H1 (cell line): Measurements from ENCODE around the gene PARP15. TPM values are rescaled to one million over a fixed set of nuclear protein-coding genes. Genes with fewer than 3 reads are reported as not detected.

Experiments used
- CTCF ChIA-PET: fragments of 300-600 bp; sonication (Branson Sonifier 250); formaldehyde crosslinking; loops from one replicate; lab custom pipeline; 2021; ENCODE audit not compliant: partially characterized antibody; lab: Charles Lee
- POLR2A ChIA-PET: fragments of 300-600 bp; sonication (Branson Sonifier 250); formaldehyde crosslinking; loops from one replicate; lab custom pipeline; 2021; ENCODE audit warnings: inconsistent platforms; ENCODE audit not compliant: partially characterized antibody; lab: Charles Lee
- DNase-seq, 2 experiments: peaks; one replicate each; pipeline versions ENCODE4 v3.0.0 to v3.0.0-alpha.2; 2010 to 2022; ENCODE audit warnings: low spot score in 2 of 2, low read depth in 1 of 2, mixed read lengths in 1 of 2
- FAIRE-seq: peaks from 2 replicates; lab custom pipeline; 2011; peaks lifted over from hg19 to GRCh38; lab: Jason Lieb, UNC
- H2AFZ ChIP-seq: 2 replicates; pipeline ENCODE4 v1.8.1; 2012; ENCODE audit warnings: low read length, inconsistent platforms
- H2AK5ac ChIP-seq: 2 replicates; pipeline ENCODE4 v1.6.1; 2013; ENCODE audit warnings: low read depth, low read length
- H2BK120ac ChIP-seq: replicated peaks from 2 replicates; pipeline ENCODE3; 2013; ENCODE audit warnings: low read depth, low read length, inconsistent platforms
- H2BK12ac ChIP-seq: 2 replicates; pipeline ENCODE4 v1.6.1; 2013; ENCODE audit warnings: low read depth, low read length
- H2BK15ac ChIP-seq: 2 replicates; pipeline ENCODE4 v1.6.1; 2013; ENCODE audit warnings: low read length
- H2BK20ac ChIP-seq: 2 replicates; pipeline ENCODE4 v1.6.1; 2013; ENCODE audit warnings: low read length
- H2BK5ac ChIP-seq: 2 replicates; pipeline ENCODE4 v1.6.1; 2013; ENCODE audit warnings: low read depth, low read length
- H3K14ac ChIP-seq: 2 replicates; pipeline ENCODE4 v1.6.1; 2013; ENCODE audit warnings: inconsistent platforms; ENCODE audit not compliant: insufficient read length
- H3K18ac ChIP-seq: 2 replicates; pipeline ENCODE4 v1.6.1; 2013; ENCODE audit warnings: low read length; ENCODE audit errors: extremely low read depth
- H3K23ac ChIP-seq: 2 replicates; pipeline ENCODE4 v1.6.1; 2013; ENCODE audit warnings: inconsistent platforms; ENCODE audit not compliant: insufficient read length
- H3K23me2 ChIP-seq: 2 replicates; pipeline ENCODE4 v1.6.1; 2013; ENCODE audit warnings: low read depth, low read length
- H3K27ac ChIP-seq: 2 replicates; pipeline ENCODE4 v1.6.1; 2011; ENCODE audit warnings: low read depth, low read length, inconsistent platforms
- H3K27me3 ChIP-seq, 4 experiments: replicated peaks in 1 of 4; 1 replicate in 1 of 4; 2 replicates in 3 of 4; pipeline versions ENCODE4 v1.6.1 to v1.8.1; 2011 to 2013; ENCODE audit warnings: low read length in 3 of 4, mild to moderate bottlenecking in 3 of 4, inconsistent platforms in 2 of 4, mixed read lengths in 2 of 4, moderate library complexity in 1 of 4; ENCODE audit not compliant: control insufficient read depth in 3 of 4, insufficient read depth in 3 of 4; ENCODE audit errors: extremely low read depth in 1 of 4
- H3K36me3 ChIP-seq, 4 experiments: 2 replicates each; pipeline versions ENCODE4 v1.6.1 to v1.8.1; 2011 to 2013; ENCODE audit warnings: mild to moderate bottlenecking in 4 of 4, low read length in 3 of 4, moderate library complexity in 2 of 4, control low read depth in 1 of 4, inconsistent platforms in 1 of 4; ENCODE audit not compliant: insufficient read depth in 4 of 4, control insufficient read depth in 2 of 4
- H3K4ac ChIP-seq: replicated peaks from 2 replicates; pipeline ENCODE3; 2013; ENCODE audit warnings: low read length, low read depth, mixed read lengths, inconsistent platforms; ENCODE audit not compliant: insufficient read length
- H3K4me1 ChIP-seq, 4 experiments: replicated peaks in 1 of 4; 1 replicate in 1 of 4; 2 replicates in 3 of 4; pipeline versions ENCODE4 v1.6.1 to v1.8.1; 2011 to 2013; ENCODE audit warnings: low read length in 3 of 4, inconsistent platforms in 2 of 4, mixed read lengths in 1 of 4; ENCODE audit not compliant: insufficient read depth in 4 of 4, control insufficient read depth in 3 of 4
- H3K4me2 ChIP-seq, 2 experiments: 2 replicates each; pipeline versions ENCODE4 v1.6.1 to v1.8.1; 2011 to 2013; ENCODE audit warnings: low read depth in 2 of 2, low read length in 2 of 2, control low read depth in 1 of 2, inconsistent platforms in 1 of 2, mild to moderate bottlenecking in 1 of 2; ENCODE audit not compliant: insufficient read depth in 1 of 2
- H3K4me3 ChIP-seq, 4 experiments: fragments of 200-600, 300-600 bp in 1 of 4; sonication (generic), shearing (Covaris generic), sonication (Bioruptor Twin) in 1 of 4; 2 replicates each; pipeline versions ENCODE4 v1.5.1 to v1.8.1; 2011 to 2016; ENCODE audit warnings: low read length in 4 of 4, low read depth in 3 of 4, control low read depth in 2 of 4, inconsistent platforms in 2 of 4, mild to moderate bottlenecking in 2 of 4, mixed read lengths in 1 of 4, moderate library complexity in 1 of 4; ENCODE audit not compliant: insufficient read depth in 2 of 4; ENCODE audit errors: extremely low read depth in 1 of 4
- H3K56ac ChIP-seq: replicated peaks from 2 replicates; pipeline ENCODE3; 2013; ENCODE audit warnings: low read depth, mild to moderate bottlenecking, mixed read lengths, low read length, inconsistent platforms; ENCODE audit not compliant: insufficient read length
- H3K79me1 ChIP-seq: 2 replicates; pipeline ENCODE4 v1.6.1; 2013; ENCODE audit warnings: low read depth, low read length, control low read depth
- H3K79me2 ChIP-seq, 2 experiments: 2 replicates each; pipeline versions ENCODE4 v1.6.1 to v1.8.1; 2012 to 2013; ENCODE audit warnings: low read length in 2 of 2, mild to moderate bottlenecking in 2 of 2, inconsistent platforms in 1 of 2; ENCODE audit not compliant: insufficient read depth in 2 of 2, control insufficient read depth in 1 of 2
- H3K9ac ChIP-seq, 4 experiments: replicated peaks in 1 of 4; 1 replicate in 1 of 4; 2 replicates in 3 of 4; pipeline versions ENCODE4 v1.6.1 to v1.8.1; 2011 to 2013; ENCODE audit warnings: low read depth in 3 of 4, low read length in 3 of 4, control low read depth in 2 of 4, mild to moderate bottlenecking in 2 of 4, moderate library complexity in 2 of 4, inconsistent platforms in 1 of 4; ENCODE audit errors: extremely low read depth in 1 of 4
- H3K9me3 ChIP-seq, 2 experiments: 2 replicates each; pipeline versions ENCODE4 v1.6.1 to v1.8.1; 2012 to 2013; ENCODE audit warnings: mild to moderate bottlenecking in 2 of 2, moderate library complexity in 2 of 2, control low read depth in 1 of 2, inconsistent platforms in 1 of 2, low read depth in 1 of 2, low read length in 1 of 2, mixed read lengths in 1 of 2; ENCODE audit not compliant: insufficient read depth in 2 of 2
- H4K20me1 ChIP-seq, 2 experiments: replicated peaks in 1 of 2; 2 replicates each; pipeline versions ENCODE3 to v1.8.1; 2011 to 2013; ENCODE audit warnings: inconsistent platforms in 2 of 2, low read length in 2 of 2, mild to moderate bottlenecking in 1 of 2; ENCODE audit not compliant: insufficient read depth in 2 of 2, control insufficient read depth in 1 of 2
- H4K5ac ChIP-seq: 2 replicates; pipeline ENCODE4 v1.6.1; 2013; ENCODE audit warnings: low read length, low read depth, mixed read lengths, inconsistent platforms; ENCODE audit not compliant: insufficient read length
- H4K8ac ChIP-seq: 2 replicates; pipeline ENCODE4 v1.8.0; 2013; ENCODE audit warnings: mild to moderate bottlenecking, moderate library complexity, low read length, inconsistent platforms; ENCODE audit not compliant: insufficient read depth; ENCODE audit errors: extremely low read depth
- H4K91ac ChIP-seq: replicated peaks from 2 replicates; pipeline ENCODE3; 2013; ENCODE audit warnings: low read length, mixed read lengths, inconsistent platforms; ENCODE audit not compliant: insufficient read length
- EGR1 ChIP-seq: IDR thresholded peaks from 2 replicates; pipeline ENCODE4 v1.6.1; 2011; ENCODE audit warnings: low read depth, low read length, borderline replicate concordance
- KDM1A ChIP-seq: fragments of 200-600, 300-600 bp; sonication (generic); IDR thresholded peaks from 2 replicates; pipeline ENCODE4 v1.7.1; 2016; ENCODE audit warnings: mild to moderate bottlenecking, low read length, borderline replicate concordance
- SRF ChIP-seq: IDR thresholded peaks from 2 replicates; pipeline ENCODE4 v1.6.1; 2011; ENCODE audit warnings: mild to moderate bottlenecking, low read depth, low read length, moderate library complexity
- WGBS, 2 experiments: shearing (Covaris generic) in 1 of 2; methylation state at CpG; one replicate each; pipeline versions ENCODE4 v1.1.6 to v1.1.7; 2013 to 2015; ENCODE audit warnings: low lambda C conversion rate in 2 of 2, mixed read lengths in 2 of 2, inconsistent platforms in 1 of 2, low coverage in 1 of 2, missing lambda C conversion rate in 1 of 2; ENCODE audit not compliant: insufficient replicate concordance in 2 of 2, insufficient coverage in 1 of 2, insufficient read length in 1 of 2; ENCODE audit errors: extremely low coverage in 1 of 2, missing lambda C conversion rate in 1 of 2; 5-methylcytosine and 5-hydroxymethylcytosine counted together
- polyA plus RNA-seq, 7 experiments: library from polyadenylated mRNA; depleted of rRNA in 3 of 7; stranded (reverse) in 5 of 7; unstranded in 2 of 7; fragments of >200 nt in 5 of 7; fragments of 200-250 nt in 2 of 7; gene quantifications; 1 replicate in 5 of 7; 2 replicates in 1 of 7; 4 replicates in 1 of 7; pipeline versions ENCODE4 v1.2.1 to v1.2.3, GENCODE V29; 2011 to 2013; ENCODE audit warnings: missing spikeins in 2 of 7, mixed read lengths in 2 of 7
- total RNA-seq: library from RNA; stranded (reverse); fragmentation: NEBNext Ultra II Directional; extraction: Animal tissue kit (Norgen Biotek cat#: 25700); gene quantifications from 2 replicates; pipeline ENCODE4 v1.2.1, GENCODE V29; 2021

PARP15 gene
- total and polyA plus RNA-seq, 2 of the 8 experiments (the other 6 are each of a cell fraction or from before 2014, with no cell fraction given), result 0.37 to 0.45 TPM

GRCh38 chr3:122587572-122587971 lies 10.1 kb downstream of the PARP15 start:
- Histone ChIP-seq H3K27me3 (no peaks in the 10 kb centered on the region), H2AK5ac (peak overlapping the region; percentile 39; the same call in 1 of the 2 replicates)
- TF ChIP-seq EGR1, result no peak
- TF ChIP-seq SRF, result no peak
- TF ChIP-seq KDM1A, result peak; percentile 71
- TF ChIP-seq, all 59 proteins: peak for 1
- CTCF ChIA-PET, result no interaction called here
- H3K4me3 ChIP-seq, result no peak overlapping the region
- no peak overlapping the region for H3K23ac ChIP-seq
- H2BK20ac ChIP-seq, result no peak overlapping the region
- H3K14ac ChIP-seq, result no peak overlapping the region
- no peaks in the 10 kb centered on the region for H4K20me1 ChIP-seq
- no peak overlapping the region for H4K91ac ChIP-seq
- no peak overlapping the region for H4K5ac ChIP-seq
- H2BK15ac ChIP-seq, result no peak overlapping the region
- no peak overlapping the region for H3K4ac ChIP-seq
- H3K9ac ChIP-seq, result no peak overlapping the region
- no peak overlapping the region for H2BK5ac ChIP-seq
- no peak overlapping the region for H3K4me2 ChIP-seq
- H3K18ac ChIP-seq, result no peak overlapping the region
- H3K4me1 ChIP-seq, result peaks cover 0 to 2% (median 0%) of the 10 kb centered on the region in 4 experiments; a peak in 1 of 7 replicates
- no peaks in the 10 kb centered on the region for H3K79me2 ChIP-seq
- POLR2A ChIA-PET, result no interaction called here
- H3K23me2 ChIP-seq, result no peaks in the 10 kb centered on the region
- DNase-seq, result no peak
- no peak overlapping the region for H2AFZ ChIP-seq
- no peak overlapping the region for H2BK120ac ChIP-seq
- WGBS, 2 experiments, result 50% methylated on average over 2 of the region's 2 CpGs; no CpG with 5 or more reads in 1 of the 2 experiments
- no peak for FAIRE-seq
- no peak overlapping the region for H3K56ac ChIP-seq
- H3K9me3 ChIP-seq, result peaks cover under 1 to 3% of the 10 kb centered on the region in 2 experiments; a peak in 2 of 4 replicates
- no peak overlapping the region for H4K8ac ChIP-seq
- H3K36me3 ChIP-seq, result peaks cover 0 to 3% (median 0%) of the 10 kb centered on the region in 4 experiments; a peak in 3 of 8 replicates
- H2BK12ac ChIP-seq, result no peak overlapping the region
- H3K27ac ChIP-seq, result no peak overlapping the region
- H3K79me1 ChIP-seq, result no peaks in the 10 kb centered on the region
